Neural progenitor cell (in vitro differentiated cells): ENCODE results near the gene AHI1.

Source experiments
- CTCF ChIP-seq: fragments of 200-600 bp; sonication (generic); IDR thresholded peaks from 2 replicates; pipeline ENCODE4 v1.5.1; 2017; ENCODE audit warnings: antibody characterized with exemption, mild to moderate bottlenecking
- EZH2 ChIP-seq: fragments of 200-600 bp; sonication (generic); IDR thresholded peaks from 2 replicates; pipeline ENCODE4 v1.6.1; 2017; ENCODE audit warnings: antibody characterized with exemption, mild to moderate bottlenecking, moderate library complexity
- EZH2phosphoT487 ChIP-seq: fragments of 200-600 bp; sonication (generic); IDR thresholded peaks from 2 replicates; pipeline ENCODE4 v1.6.1; 2017; ENCODE audit warnings: antibody characterized with exemption

GRCh38 chr6:135329851-135330803 lies 167.4 kb downstream of the AHI1 start:
- TF ChIP-seq CTCF: no peak
- no peak for TF ChIP-seq EZH2phosphoT487
- TF ChIP-seq EZH2: no peak
